Epithelial cell of esophagus (primary cell): ENCODE data around the gene DNA2.

ENCODE experiments used
- DNase-seq: peaks from one replicate; pipeline ENCODE4 v3.0.0; 2010; ENCODE audit warnings: low read depth
- H3K4me3 ChIP-seq: 2 replicates; pipeline ENCODE4 v1.5.1; 2011; ENCODE audit warnings: mild to moderate bottlenecking, low read length, control low read depth
- CTCF ChIP-seq: IDR thresholded peaks from 2 replicates; pipeline ENCODE4 v1.5.1; 2011; ENCODE audit warnings: low read depth, mild to moderate bottlenecking, low read length, control low read depth, inconsistent platforms; ENCODE audit not compliant: insufficient read depth; ENCODE audit errors: missing control alignments

DNA2 gene

DNA sequence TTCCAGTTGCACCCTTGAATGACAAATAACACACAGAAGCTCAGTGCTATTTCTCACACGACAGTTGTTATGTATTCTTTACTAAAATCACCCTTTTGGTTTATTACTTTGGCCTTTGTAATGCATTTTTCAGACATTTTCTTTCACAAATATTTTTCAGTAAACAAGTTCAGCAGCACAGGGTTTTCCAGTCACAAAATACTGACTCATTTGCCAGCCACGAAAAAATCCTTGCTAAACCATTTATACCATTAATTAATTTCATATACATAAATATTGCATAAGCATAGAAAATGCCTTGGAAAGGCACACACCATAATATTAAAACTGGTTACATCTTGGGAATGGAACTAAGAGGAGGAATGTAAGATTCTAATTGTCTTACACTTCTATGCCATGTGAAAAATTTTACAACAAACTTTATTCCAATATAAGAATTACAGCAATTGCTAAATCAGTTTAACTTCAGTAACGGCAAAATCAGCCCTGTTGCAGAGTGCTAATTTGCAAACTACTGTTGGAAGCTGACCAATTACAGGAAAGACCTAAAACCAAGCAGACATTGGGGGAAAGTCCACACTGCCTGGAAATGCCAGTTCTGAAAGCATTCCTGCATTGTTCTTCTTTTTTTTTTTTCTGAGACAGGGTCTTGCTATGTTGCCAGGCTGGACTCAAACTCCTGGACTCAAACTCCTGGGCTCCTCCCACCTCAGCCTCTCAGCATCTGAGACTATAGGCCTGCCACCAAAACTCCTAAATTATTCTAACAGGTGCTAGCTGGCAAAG is 107.5 kb downstream of the DNA2 start:
- no peak overlapping the region for H3K4me3 ChIP-seq
- DNase-seq = no peak
- TF ChIP-seq CTCF = no peak
